OCI-LY7 (cell line): ENCODE results near the gene ZC3H15.

ENCODE experiments used
- EZH2phosphoT487 ChIP-seq: fragments of 200-600 bp; sonication (generic); IDR thresholded peaks from 2 replicates; pipeline ENCODE4 v1.6.1; 2018; ENCODE audit warnings: low read depth, borderline replicate concordance, mild to moderate bottlenecking, mixed run types, antibody characterized with exemption, low read length, moderate library complexity, mixed read lengths
- TF ChIP-seq, protein P1 (sequence below): fragments of 200-600 bp; sonication (generic); conservative IDR thresholded peaks from 2 replicates; pipeline ENCODE4 v1.5.1; 2014; ENCODE audit warnings: mild to moderate bottlenecking, antibody characterized with exemption, low read length, moderate library complexity, mixed read lengths

- TF ChIP-seq, protein P1, sequence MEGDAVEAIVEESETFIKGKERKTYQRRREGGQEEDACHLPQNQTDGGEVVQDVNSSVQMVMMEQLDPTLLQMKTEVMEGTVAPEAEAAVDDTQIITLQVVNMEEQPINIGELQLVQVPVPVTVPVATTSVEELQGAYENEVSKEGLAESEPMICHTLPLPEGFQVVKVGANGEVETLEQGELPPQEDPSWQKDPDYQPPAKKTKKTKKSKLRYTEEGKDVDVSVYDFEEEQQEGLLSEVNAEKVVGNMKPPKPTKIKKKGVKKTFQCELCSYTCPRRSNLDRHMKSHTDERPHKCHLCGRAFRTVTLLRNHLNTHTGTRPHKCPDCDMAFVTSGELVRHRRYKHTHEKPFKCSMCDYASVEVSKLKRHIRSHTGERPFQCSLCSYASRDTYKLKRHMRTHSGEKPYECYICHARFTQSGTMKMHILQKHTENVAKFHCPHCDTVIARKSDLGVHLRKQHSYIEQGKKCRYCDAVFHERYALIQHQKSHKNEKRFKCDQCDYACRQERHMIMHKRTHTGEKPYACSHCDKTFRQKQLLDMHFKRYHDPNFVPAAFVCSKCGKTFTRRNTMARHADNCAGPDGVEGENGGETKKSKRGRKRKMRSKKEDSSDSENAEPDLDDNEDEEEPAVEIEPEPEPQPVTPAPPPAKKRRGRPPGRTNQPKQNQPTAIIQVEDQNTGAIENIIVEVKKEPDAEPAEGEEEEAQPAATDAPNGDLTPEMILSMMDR = no peak
- TF ChIP-seq EZH2phosphoT487 = no peak
Measured at GRCh38 chr2:186485576-186485870, 537 bp upstream of the ZC3H15 start.
